Jurkat, Clone E6-1 (cell line): ENCODE measurements around the gene AMBP.
"Not testable (repeated sequence)": the region's sequence is repeated elsewhere in the genome, so short reads cannot be mapped to it uniquely, and the experiment has no call there.

Source experiments
- DNase-seq: peaks from one replicate; pipeline ENCODE4 v3.0.0-alpha.2; 2011; ENCODE audit warnings: low read depth, low spot score
- H3K4me3 ChIP-seq: 2 replicates; pipeline ENCODE4 v1.5.1; 2011; ENCODE audit warnings: mild to moderate bottlenecking, low read length, control low read depth, moderate library complexity

The AMBP gene

DNA sequence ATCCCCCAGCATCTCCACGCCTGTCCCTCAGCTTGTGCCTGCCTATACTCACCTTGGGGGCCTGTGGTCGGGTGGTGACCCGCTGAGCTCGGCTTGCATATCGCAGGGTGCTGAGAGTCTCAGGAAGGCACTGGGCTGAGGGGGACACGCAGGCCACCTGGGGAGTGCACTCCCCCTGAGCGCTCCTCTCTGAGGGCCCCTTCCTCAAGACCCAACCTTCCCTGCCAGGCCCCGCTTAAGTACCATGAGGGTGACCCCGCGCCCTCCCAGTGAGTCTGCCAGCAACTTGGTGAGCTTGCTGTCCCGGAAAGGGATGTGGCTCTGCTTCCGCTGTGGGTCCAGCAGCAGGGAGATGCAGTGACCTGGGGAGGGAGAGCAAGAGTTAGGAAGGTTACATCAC lies 16.9 kb upstream of the AMBP start:
- DNase-seq, result no peak
- H3K4me3 ChIP-seq, result no peak overlapping the region

GRCh38 chr9:114093761-114094505 lies 15.8 kb upstream of the AMBP start:
- no peak for DNase-seq
- no peak overlapping the region for H3K4me3 ChIP-seq

GRCh38 chr9:114093031-114093471 lies 15.0 kb upstream of the AMBP start:
- H3K4me3 ChIP-seq, result no peak overlapping the region
- DNase-seq, result no peak

DNA sequence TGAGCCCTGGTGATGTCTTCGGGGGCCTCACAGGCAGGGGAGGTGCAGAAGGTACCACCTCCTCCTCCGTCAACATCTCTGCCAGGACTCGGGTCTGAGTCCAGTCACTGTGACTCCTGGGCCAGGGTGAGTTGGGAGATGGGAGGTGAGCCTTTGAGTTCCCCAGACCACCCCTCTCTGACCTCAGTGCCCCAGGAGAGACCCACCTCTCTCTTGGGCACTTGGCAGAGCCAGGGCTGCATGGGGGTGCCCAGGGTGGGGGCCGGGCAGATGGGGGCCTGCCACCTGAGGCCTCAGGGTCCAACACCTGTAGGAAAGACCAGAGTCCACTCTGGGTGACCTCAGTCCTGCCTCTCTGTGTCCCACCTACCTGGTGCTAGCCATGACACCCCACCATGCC lies 14.2 kb upstream of the AMBP start:
- no peak overlapping the region for H3K4me3 ChIP-seq
- DNase-seq, result no peak

- no peak for DNase-seq
- H3K4me3 ChIP-seq, result no peak overlapping the region
Observed at GRCh38 chr9:114091711-114092110, 13.6 kb upstream of the AMBP start.

GRCh38 chr9:114090798-114091197 lies 12.7 kb upstream of the AMBP start:
- DNase-seq, result no peak
- no peak overlapping the region for H3K4me3 ChIP-seq

DNA sequence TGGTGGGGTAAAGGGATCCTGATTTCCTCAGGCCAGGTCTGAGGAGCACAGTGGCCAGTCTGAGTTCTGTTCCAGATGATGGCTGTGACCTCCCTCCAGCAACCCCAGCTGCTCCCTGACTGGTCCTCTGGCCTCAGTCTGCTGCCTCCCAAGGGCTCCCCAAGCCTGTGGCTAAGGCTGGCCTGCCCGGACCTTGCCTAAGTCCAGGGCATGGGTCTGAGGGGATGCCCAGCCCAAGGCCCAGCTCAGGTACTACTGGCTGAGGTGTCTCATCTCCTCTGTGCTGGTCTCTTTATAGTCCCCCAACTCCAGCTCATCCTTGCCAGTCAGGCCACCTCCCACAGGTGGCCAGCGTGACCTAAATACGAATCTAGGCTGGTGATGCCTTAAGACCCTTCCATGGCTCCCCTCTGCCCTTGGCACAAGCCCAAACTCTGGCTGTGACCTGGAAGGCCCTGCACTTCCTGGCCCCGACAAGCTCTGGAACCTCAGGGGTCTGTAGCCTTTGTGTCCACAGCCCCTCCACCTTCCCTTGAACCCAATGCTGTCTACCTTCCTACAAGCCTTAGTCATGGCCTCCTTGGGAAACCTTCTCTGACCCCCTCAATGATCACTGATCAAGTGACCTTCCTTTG lies 11.2 kb upstream of the AMBP start:
- DNase-seq, result no peak
- no peak overlapping the region for H3K4me3 ChIP-seq

GRCh38 chr9:114088571-114089170 lies 10.6 kb upstream of the AMBP start:
- DNase-seq, result no peak
- no peak overlapping the region for H3K4me3 ChIP-seq

DNA sequence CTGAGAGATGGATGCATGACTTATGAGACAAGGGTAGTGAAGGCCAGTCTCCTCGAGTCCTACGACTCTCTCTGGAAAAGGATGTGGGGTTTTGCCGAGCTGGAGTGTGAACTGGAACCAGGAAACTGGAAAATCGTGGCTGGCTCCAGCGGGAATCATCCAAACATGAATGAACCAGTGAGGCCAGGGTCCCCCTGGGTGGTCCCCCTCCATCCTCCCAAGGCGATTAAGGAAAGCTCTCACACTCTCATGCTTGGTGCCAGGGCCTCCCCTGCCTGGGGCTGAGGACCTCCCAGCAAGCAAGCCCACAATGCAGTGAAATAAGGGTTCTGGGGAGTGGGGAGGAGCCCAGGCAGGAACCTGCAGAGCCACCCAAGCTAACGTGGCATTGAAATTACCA lies 9.6 kb upstream of the AMBP start:
- no peak for DNase-seq
- H3K4me3 ChIP-seq, result no peak overlapping the region

DNA sequence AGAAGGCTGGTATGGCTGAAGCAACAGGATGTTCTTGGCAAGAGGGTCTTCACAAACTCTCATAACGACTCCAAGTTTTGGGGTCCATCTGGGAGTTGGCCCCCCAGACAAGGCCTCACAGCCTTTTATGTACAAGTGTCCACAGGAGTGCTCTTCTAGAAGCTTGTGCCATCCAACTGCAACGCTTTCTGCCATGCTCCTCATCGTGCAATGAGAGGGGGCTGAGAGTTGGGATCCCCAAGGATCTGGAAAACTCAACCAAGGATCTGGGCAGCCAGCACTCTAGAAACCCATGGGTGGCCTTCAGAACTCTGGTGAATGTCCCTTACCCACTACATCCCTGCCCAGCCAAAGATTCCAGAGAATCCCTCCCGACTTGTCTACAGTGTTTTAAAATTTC lies 8.5 kb upstream of the AMBP start:
- DNase-seq, result no peak

DNA sequence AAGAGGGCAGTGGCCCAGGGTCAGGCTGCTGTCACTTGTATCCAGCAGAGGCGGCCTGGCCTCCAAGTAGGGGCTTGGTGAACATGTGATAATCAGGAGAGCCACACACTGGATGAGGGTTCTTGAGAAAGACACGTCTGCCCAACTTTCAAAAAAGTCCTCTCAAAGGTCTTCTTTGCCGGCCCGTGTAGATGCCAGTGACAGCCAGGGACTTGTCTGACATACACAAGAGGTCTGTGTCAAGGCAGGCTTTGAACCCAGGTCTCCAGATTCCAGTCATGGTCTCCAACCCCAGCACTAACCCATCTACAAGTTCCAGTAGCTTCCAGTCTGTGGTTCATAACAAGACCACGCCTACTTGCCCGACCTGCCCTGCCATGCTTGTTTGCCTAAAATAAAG lies 7.9 kb upstream of the AMBP start:
- no peak overlapping the region for H3K4me3 ChIP-seq
- DNase-seq, result no peak

More for the DNA sequence above, 8.5 kb upstream of the AMBP start:
- H3K4me3 ChIP-seq, result no peak overlapping the region

DNA sequence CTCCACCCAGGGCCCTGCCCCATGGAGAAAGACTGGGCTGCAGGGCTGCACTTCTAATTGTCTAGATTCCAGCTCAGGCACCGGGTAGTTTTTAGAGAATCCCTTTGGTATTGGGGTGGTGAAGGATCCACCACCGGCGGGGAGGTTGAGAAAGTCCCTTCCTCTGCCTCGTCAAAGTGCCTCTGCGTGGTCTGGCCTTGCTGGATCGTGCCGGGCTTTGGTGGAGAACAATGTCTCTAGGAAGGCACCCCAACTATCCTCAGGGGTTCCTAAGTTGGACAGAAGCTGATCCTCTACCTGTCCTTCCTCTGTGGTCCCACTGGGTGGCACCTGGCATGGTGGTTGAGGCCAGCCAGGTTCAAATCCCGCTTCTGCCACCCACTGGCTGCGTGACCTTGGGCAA lies 7.3 kb upstream of the AMBP start:
- no peak for DNase-seq
- H3K4me3 ChIP-seq, result no peak overlapping the region

- DNase-seq, result no peak
- H3K4me3 ChIP-seq, result no peak overlapping the region
Observed at GRCh38 chr9:114084282-114085073, 6.4 kb upstream of the AMBP start.

GRCh38 chr9:114083666-114084065 lies 5.6 kb upstream of the AMBP start:
- H3K4me3 ChIP-seq, result no peak overlapping the region
- no peak for DNase-seq

- H3K4me3 ChIP-seq, DNase-seq: not testable (repeated sequence)
Observed at GRCh38 chr9:114082763-114083412, 4.8 kb upstream of the AMBP start.

DNA sequence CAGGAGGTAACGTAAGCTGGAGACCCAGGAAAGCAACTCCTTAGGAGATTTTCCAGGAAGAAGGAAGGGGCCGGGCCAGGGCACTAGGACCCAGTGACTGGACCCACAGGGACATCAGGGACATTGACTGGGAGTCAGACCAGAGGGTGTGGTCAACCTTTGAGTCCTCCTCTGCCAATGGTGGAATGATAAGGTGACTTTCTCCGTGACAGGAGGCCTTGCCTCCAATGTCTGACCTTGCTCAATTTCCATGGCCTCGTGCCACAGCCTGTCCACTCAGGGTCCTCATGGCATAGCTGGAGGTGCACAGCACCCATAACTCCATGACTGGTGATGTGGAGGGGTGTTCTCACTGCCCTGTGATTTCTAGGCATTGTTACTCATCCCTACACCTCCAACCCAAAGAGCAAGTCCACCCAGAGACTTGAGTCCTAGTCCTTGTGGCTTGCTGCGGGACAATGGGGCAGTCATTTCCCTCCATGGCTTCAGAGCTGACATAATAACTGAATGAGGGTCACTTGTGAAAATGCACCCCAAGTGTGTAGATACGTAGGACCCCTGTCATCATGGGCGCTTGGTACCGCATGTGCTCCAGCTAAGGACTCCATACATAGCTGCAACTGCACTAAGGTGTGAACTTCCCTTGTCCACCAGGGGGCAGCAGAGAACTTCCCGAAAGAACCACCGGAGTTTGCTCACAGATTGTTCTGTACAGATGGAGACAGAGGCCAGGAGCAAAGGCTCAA lies 4.1 kb upstream of the AMBP start:
- no peak overlapping the region for H3K4me3 ChIP-seq
- peak; percentile 77 for DNase-seq

GRCh38 chr9:114081441-114082016 lies 3.4 kb upstream of the AMBP start:
- no peak overlapping the region for H3K4me3 ChIP-seq
- no peak for DNase-seq

DNA sequence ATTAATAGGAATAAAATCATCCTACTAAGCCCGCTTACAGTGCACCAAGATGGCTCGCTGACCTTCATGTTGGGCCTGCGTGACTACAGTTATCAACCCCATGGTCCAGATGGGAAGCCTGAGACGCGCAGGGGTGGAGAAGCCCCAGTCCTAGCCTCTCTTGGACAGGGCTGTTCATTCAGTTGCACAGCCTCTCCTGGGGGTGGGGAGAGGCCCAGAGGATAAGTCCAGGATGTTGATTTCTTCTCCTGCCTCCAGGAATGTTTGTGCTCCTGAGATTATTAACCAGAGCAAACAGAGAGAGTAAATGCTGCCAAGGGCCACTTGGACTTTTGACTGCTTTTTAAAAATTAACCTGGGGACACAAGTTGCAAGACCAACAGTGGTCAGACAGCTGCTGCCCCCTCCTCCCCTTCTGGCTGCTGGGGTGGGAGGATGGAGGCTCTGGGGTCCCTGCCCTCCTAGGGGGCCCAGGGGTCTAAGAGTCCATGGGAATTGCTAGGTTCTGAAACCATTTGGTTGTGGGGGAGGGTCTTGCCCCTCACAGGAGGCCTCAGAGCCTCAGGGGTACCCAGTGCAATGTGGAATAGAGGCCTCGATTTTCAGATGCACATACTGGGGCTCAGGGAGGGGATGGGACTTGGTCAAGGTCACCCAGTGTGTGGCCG lies 2.8 kb upstream of the AMBP start:
- H3K4me3 ChIP-seq, result no peak overlapping the region
- DNase-seq, result no peak
